NB4 (cell line): ENCODE data around the gene TNFRSF14.

ENCODE experiments used
- CTCF ChIP-seq: IDR thresholded peaks from one replicate; pipeline ENCODE4 v1.5.1; 2012; ENCODE audit warnings: low read depth, low read length
- POLR2A ChIP-seq: IDR thresholded peaks from 2 replicates; pipeline ENCODE4 v1.6.1; 2011; ENCODE audit warnings: mild to moderate bottlenecking; ENCODE audit not compliant: insufficient read length; ENCODE audit errors: extremely low read depth
- TF ChIP-seq, protein P1 (sequence below): IDR thresholded peaks from 2 replicates; pipeline ENCODE4 v1.6.1; 2011; ENCODE audit warnings: low read depth, low read length

DNA sequence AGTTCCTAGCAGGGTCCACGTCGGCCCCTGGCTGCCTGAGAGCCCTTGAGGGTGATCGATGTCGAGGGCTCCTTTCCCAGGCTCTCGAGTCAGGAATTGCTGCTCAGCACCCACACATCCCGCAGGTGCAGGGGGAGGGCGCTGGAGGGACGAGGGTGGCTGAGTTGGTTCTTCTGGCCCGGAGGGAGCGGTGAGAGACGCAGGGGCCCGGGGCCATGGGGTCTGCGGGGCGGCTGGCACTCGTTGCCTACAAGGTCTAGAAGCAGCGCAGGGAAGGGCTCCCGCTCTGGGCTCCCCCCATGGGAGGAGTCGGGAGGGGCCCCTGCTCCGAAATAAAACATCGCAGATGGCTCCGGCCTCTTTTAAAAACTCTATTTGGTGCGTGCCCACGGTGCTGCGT, 48.0 kb upstream of the TNFRSF14 start:
- no peak for TF ChIP-seq POLR2A
- no peak for TF ChIP-seq CTCF
- TF ChIP-seq, protein P1, sequence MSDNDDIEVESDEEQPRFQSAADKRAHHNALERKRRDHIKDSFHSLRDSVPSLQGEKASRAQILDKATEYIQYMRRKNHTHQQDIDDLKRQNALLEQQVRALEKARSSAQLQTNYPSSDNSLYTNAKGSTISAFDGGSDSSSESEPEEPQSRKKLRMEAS: no peak
